T1000 (cell line): ENCODE data around the gene ATP6V1D.
"Not testable (repeated sequence)": the region's sequence is repeated elsewhere in the genome, so short reads cannot be mapped to it uniquely, and the experiment has no call there.

Experiments used
- DNase-seq: peaks from one replicate; lab custom pipeline; 2025; ENCODE audit warnings: mixed read lengths; lab: John Stamatoyannopoulos, UW

The ATP6V1D gene

DNA sequence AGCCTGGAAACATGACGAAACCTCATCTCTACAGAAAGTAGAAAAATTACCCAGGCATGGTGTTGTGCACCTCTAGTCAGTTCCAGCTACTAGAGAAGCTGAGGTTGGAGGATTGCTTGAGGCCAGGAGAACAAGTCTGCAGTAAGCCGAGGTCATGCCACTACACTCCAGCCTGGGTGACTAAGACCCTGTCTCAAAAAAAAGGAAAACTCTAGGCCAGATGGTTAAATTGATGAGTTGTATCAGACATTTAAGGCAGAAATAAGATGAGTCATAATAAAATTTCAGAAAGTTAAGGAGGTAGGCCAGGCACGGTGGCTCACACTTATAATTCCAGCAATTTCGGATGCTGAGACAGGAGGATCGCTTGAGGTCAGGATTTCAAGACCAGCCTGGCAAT lies 11.2 kb upstream of the ATP6V1D start:
- DNase-seq, result no peak

DNA sequence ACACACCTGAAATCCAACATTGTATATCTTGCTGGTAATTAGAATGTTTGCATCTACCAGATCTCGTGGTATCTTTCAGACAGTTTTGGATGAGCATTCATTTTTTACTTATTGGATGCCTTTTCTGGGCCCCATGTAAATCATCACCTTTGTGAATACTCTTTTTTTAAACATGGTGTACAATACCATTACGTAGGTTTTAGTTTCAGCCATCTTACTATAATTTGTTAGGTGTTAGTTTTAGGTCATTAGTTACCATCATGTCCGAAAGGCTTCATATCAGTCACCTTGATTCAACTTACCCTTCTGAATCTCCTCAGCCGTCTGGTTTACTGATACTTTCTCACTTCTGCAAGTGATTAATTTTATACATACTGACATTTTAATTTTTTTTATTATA lies 5.9 kb upstream of the ATP6V1D start:
- no peak for DNase-seq

DNA sequence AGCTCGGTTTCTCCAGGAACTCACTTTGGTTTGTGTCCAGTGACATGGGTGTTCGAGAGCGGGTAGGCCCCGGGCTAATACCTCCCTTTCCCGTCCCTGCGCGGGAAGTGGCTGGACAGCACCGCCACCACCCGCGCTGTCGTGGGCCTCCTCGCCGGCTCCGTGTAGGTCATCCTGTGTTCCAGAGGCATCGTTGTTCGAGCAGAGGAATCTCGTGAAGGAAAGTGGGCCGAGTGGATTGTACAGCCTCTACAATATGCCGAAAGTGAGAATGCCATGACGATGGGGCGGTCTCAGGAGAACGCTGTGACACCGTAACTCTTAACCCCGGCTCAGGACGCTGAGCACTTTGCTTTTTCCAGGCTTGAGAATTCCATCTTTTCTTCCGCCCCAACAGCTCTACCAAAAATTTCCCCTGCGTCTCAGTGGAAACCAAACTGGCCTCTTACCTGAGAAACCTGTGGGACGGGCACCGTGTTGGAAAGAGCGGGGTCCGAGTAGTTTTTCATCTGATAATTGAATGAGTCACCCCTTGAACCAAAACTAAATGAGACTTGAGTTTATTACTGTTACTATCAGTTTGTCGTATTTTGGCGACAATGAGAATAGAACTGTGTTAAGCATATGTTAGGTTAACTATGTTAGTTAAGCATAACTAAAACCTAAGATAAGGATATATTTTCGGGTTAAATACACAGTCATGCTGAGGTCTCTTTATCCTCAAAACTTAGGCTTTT lies 1.0 kb upstream of the ATP6V1D start:
- no peak for DNase-seq

DNA sequence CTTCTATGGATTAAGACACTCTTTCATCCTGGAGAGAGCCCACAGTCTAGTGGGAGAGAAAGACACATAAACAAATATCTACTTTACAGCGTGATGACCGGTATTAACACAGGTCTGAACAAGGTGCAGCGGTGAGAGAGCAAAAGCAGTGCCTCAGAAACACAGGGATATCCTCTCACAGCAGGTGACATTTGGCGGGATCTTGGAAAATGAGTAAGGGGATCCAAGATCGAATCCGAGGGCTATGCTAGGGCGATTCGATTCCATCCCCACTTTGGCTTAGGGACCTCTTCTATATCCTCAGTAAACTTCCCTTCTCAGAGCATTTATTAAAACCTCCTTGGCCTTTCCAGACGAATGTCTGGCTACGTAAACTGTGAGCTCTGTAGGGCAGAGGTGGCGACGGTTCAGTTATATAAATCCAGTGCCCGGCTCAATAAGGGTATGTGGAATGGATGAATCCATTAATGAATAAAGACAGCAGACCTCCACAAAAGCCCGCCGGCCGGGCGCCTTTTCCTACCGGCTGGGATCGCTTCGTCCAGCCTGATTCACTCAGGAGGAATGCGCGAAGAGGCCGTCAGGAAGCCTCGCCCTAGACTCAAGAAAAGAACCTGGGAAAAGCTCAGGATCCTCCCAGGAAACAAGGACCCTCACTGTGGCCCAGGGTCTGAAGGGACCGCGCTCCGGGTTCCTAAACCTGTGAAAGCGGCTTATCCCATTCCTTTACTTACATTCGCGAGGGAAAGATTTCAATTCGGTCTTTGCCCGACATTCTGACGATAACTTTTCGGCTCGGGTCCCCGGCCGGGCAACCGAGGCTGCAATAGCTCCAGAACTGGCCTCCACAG lies 455 bp downstream of the ATP6V1D start:
- no peak for DNase-seq

DNA sequence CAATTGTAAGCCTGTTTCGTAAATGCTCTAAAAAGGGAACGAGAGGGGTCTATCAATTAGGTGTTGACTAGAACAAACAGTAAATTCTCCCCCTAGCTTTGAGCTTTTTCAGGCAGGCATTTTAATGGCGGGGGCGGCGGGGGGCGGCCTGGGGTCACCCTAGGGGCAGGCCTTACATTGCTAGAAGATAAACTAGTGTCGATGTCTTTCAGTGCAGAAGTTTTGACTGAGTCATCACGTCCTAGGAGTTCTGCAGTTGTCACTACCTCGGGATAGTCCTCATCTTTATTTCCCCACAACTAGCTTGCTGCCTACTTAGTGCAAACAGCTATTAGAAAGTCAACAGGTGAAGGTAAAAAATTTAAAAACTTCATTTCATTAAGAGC lies 1.6 kb downstream of the ATP6V1D start:
- DNase-seq, result no peak

DNA sequence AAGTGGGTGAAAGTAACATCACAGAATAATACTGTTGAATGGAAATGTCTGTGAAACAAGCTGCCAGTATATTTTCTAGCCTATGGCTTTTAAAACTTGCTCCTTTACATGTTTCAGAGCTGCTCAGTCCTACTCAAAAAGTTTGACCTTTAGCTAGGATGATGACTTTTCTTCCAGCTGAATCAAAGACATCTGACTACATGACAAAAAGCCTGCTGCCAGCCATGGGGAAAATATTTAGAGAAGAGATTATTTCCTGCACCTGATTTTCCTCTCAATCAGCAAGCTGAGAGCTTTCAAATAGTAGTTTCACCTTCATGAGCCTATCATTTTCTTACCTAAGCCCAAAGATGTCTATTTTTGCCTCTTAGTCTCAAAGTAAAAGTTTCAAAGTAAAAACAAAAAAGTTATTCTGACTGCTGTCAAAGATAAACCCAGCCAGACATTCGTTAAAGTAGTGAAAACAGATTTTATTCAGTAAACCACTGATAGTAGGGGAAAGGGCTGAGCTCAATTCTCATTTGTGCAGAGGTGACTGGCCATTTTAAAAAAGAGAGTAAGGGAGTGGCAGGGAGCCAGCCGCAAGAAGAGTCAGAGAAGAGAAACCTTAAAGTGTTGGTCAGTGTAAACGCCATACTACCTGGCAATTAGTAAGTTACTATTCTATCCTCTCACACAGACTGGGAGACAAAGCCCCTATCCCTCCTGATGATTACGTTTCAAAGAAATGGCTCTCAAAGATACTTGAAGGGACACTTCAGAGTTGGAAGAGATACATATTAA lies 2.2 kb downstream of the ATP6V1D start:
- DNase-seq, result no peak

DNA sequence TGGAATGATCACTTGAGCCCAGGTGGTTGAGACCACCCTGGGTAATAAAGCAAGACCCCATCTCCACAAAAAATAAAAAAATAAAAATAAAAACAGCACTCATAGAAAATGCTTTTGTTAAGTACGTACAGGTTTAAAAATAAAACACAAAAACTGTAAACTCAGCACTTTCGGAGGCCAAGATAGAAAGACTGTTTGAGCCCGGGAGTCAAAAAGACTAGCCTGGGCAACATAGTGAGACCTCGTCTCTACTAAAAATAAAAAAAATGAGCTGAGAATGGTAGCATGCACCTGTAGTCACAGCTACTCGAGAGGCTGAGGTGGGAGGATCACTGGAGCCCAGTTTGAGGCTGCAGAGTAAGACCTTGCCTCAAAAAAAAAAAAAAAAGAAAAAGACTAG lies 7.5 kb downstream of the ATP6V1D start:
- no peak for DNase-seq

DNA sequence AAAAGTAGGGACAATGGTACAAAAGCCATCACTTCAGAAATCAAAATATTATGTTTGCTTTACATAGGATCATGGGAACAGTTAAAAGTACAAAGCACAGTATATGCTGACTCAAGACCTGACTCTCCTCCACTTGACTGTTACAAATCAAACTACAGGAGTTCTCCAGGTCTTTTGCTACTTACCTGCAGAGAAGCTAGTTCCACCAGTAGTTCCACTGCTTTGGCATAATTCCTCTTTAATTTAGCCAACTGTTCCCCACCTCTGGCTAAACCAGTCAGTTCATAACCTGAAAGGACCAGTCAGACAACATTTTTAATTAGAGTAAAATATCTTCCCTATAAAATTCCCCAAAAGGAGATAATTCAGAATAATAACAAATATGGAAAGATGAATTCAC lies 14.0 kb downstream of the ATP6V1D start:
- DNase-seq, result no peak

DNA sequence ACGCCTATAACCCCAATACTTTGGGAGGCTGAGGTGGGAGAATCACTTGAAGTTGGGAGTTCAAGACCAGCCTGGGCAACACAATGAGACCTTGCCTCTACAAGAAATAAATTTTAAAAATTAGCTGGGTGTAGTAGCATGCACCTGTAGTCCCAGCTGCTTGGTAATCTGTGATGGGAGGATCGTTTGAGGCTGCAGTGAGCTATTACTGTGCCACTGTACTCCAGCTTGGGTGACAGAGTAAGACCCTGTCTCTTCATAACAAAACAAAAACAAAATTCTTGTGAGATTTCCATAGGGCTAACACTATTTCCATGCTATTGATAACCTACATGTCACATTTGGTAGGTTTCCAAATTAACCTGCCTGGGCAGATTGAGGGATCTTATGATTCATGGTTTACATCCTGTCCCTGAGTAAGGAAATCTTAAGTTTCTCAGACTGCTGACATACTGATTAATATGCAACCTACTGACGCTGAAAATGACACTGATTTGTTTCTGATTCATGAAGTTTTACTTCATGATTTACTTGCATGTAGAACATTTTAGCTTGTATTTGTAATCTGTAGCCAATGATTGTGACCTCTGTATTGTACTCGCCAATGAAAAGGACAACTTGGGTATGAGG lies 15.9 kb downstream of the ATP6V1D start:
- DNase-seq, result no peak

DNA sequence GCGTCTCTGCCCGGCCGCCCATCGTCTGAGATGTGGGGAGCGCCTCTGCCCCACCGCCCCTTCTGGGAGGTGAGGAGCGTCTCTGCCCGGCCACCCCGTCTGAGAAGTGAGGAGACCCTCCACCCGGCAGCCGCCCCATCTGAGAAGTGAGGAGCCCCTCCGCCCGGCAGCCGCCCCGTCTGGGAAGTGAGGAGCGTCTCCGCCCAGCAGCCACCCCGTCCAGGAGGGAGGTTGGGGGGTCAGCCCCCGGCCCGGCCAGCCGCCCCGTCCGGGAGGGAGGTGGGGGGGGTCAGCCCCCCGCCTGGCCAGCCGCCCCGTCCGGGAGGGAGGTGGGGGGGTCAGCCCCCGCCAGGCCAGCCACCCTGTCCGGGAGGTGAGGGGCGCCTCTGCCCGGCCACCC lies 18.4 kb downstream of the ATP6V1D start:
- DNase-seq, result not testable (repeated sequence)

DNA sequence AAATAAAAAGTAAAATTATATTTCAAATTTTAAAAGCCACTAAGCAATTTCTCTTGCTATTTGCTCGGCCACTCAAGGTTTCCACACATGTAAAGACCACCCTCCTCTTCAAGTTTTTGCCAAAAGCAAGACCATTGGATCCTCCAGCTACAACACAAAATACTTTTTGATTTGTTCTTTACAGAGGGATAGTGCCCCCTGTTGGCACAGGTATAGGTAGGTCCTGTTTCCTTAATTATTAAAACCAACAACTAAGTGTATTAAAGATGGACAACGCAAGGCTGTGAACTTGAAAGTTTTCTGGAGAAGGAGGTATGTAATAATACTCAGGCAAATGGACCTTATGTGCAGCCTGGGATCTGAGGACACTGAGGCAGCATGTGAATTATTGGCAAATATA lies 23.8 kb downstream of the ATP6V1D start:
- no peak for DNase-seq

DNA sequence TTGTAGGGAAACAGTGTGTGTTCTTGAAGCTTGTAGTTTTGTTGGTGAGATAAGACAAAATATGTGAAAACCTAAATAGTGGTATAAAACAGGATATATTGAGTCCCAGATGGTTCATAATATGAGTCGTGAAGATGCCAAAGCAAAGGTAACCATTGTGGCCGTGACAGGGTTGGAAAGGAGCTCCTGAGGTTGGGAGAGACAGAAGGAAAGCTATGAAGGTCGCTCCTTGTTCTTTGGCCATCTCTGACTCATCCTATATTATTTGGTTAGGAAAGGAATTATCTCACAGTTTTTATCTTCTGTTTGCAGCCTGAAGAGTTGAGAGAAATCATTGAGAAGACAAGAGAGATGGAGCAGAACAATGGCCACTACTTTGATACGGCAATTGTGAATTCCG lies 27.1 kb downstream of the ATP6V1D start:
- DNase-seq, result no peak

DNA sequence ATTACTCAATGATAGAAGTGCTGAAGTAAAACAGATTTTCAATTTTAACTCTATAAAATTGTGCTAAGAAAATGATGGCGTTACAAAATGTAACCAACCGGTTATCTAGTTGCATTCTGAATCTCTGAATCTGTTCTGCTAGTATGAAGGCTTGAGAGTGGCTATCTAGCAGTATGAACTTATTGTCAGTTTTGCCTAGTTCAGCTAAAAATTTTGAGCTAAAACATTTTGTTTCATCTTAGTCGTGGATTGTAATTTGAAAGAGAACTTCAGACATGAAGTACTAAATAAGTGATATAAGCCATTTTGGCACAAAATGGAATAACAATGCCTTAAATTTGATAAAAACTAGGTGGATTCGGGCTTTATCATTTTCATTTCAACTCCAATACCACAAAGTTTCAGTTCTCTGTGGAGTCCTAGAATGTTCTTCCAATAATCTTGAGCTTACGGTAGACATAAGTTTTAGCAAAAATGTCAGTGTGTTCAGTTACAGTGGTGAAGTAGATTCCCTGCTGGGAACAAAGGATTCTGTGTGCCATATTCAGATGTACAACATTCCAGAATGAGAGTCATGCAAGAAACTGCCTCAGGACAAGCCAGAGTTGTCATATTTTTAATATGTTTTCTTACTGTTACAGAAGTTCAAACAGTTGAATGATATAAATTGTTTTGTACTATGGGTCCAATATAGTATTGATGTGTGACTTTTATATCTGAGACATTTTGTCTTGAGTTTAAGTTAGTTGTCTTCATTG lies 28.1 kb downstream of the ATP6V1D start:
- DNase-seq, result no peak

DNA sequence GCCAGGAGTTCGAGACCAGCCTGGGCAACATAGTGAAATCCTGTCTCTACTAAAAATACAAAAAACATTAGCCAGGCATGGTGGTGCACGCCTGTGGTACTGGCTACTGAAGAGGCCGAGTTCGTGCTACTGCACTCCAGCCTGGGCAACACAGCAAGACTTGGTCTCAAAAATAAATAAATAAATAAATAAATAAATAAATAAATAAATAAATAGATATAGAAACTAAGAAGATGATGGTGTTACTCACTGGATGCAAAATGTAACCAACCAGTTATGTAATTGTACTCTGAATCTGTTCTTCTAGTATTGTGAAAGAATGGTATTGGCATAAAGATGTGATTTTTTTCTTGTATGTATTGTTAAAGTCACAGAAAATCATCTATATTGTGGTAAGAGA lies 29.9 kb downstream of the ATP6V1D start:
- not testable (repeated sequence) for DNase-seq

DNA sequence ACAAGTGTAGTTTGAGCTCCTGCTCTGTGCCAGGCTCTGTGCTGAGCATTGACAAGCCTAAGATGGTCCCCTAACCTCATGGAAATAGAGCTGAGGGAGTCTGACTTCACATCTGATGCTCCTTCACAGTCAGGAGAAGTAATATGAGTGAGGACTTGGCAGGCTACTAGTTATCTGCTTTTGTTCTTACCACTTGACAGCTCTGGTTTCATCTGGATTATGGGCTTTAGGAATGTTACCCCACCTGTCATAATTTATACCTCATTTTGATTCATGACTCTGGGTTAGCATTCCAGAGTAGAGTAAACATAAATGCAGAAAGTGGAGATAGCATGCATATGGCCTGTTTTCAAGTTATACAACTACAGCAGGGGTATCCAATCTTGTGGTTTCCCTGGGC lies 40.5 kb downstream of the ATP6V1D start:
- DNase-seq, result no peak

DNA sequence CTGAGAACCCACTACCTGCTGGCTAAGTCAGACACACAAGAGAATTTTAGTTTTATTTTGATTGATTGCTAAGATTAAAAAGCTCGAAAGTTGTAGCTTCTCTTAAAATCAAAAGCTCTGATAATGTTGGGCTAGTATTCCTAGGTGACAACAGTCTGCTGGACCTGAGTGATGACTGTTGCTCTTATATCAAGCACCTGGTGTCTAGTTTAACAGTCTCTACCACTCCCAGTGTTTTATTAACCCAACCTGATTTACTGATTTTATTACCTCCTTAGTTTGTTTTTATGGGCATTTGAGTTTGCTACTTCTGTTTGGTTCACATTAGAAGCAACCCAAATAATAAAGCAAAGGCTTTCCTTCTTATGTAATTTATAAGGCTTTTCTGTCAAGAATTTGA lies 41.8 kb downstream of the ATP6V1D start:
- DNase-seq, result no peak

DNA sequence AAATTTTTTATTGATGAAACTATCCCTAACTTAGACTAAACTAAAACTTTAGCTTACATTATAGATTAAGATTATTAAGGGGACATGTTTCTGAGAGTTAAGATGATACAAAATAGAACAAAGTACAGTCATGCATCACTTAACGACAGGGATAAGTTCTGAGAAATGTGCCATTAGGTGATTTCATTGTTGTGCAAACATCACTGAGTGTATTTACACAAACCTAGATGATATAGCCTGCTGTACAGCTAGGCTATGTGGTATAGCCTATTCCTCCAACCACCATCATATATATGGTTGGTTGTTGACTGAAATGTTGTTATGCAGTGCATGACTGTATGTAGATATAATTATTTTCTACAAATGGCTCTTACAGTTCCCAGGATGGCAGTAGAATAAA lies 46.5 kb downstream of the ATP6V1D start:
- DNase-seq, result no peak

DNA sequence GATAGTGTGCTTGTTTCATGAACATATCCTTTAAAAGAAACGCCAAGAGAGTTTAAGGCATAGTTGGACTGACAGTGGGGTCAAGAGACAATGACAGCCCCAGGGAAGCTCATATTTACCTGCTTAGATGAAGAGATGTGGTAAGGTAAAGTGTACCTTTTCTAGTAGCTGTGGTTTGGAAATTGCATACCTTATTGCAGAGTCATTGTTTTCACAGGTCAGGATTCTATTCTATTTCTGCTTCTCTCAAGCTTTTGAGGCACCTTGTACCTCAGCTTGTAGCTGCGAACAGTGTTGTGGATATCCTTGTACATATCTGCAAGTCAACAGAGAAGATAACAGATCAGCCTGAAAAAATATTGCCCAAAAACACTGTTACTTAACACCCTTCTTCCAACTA lies 47.7 kb downstream of the ATP6V1D start:
- no peak for DNase-seq
